HG02623 (cell line): ENCODE data around the gene RPEL1.
"Not testable (repeated sequence)": the region's sequence is repeated elsewhere in the genome, so short reads cannot be mapped to it uniquely, and the experiment has no call there.

ENCODE experiments used
- ATAC-seq: cut with Tn5 transposase; IDR thresholded peaks from one replicate; pipeline ENCODE4 v1.9.1; 2021; ENCODE audit warnings: moderate library complexity; ENCODE audit not compliant: unreplicated experiment

Gene RPEL1

GRCh38 chr10:103245587-103245986 lies at the start of gene RPEL1:
RPEL1 (plus strand) TSS chr10:103245887; CDS start chr10:103245997, 110 bp downstream.
- not testable (repeated sequence) for ATAC-seq

- ATAC-seq, result no peak
These were observed 49.2 kb upstream of the RPEL1 start for GRCh38 chr10:103196516-103196915.

- no peak for ATAC-seq
These were observed 48.5 kb upstream of the RPEL1 start for GRCh38 chr10:103197174-103197573.

GRCh38 chr10:103197903-103198302 lies 47.8 kb upstream of the RPEL1 start:
- ATAC-seq, result no peak

- ATAC-seq, result no peak
These were observed 47.0 kb upstream of the RPEL1 start for GRCh38 chr10:103198648-103199047.

GRCh38 chr10:103199488-103199887 lies 46.2 kb upstream of the RPEL1 start:
- no peak for ATAC-seq

GRCh38 chr10:103202319-103202718 lies 43.4 kb upstream of the RPEL1 start:
- no peak for ATAC-seq

GRCh38 chr10:103203466-103203865 lies 42.2 kb upstream of the RPEL1 start:
- no peak for ATAC-seq

- no peak for ATAC-seq
These were observed 41.1 kb upstream of the RPEL1 start for GRCh38 chr10:103204353-103205255.

GRCh38 chr10:103205401-103205800 lies 40.3 kb upstream of the RPEL1 start:
- ATAC-seq, result not testable (repeated sequence)

GRCh38 chr10:103206715-103207114 lies 39.0 kb upstream of the RPEL1 start:
- ATAC-seq, result not testable (repeated sequence)

- no peak for ATAC-seq
These were observed 38.5 kb upstream of the RPEL1 start for GRCh38 chr10:103207141-103207540.

GRCh38 chr10:103207643-103208042 lies 38.0 kb upstream of the RPEL1 start:
- ATAC-seq, result not testable (repeated sequence)

GRCh38 chr10:103210262-103210661 lies 35.4 kb upstream of the RPEL1 start:
- not testable (repeated sequence) for ATAC-seq

- ATAC-seq, result no peak
These were observed 30.1 kb upstream of the RPEL1 start for GRCh38 chr10:103215601-103216000.

- ATAC-seq, result not testable (repeated sequence)
These were observed 29.3 kb upstream of the RPEL1 start for GRCh38 chr10:103216362-103216761.

GRCh38 chr10:103224133-103224532 lies 21.6 kb upstream of the RPEL1 start:
- no peak for ATAC-seq

- not testable (repeated sequence) for ATAC-seq
These were observed 21.0 kb upstream of the RPEL1 start for GRCh38 chr10:103224721-103225120.

- no peak for ATAC-seq
These were observed 19.7 kb upstream of the RPEL1 start for GRCh38 chr10:103225939-103226338.

GRCh38 chr10:103227416-103227815 lies 18.3 kb upstream of the RPEL1 start:
- ATAC-seq, result no peak

GRCh38 chr10:103231047-103231551 lies 14.6 kb upstream of the RPEL1 start:
- ATAC-seq, result no peak

GRCh38 chr10:103232131-103232673 lies 13.5 kb upstream of the RPEL1 start:
- ATAC-seq, result no peak
